Measurements from ENCODE around the gene SCARF2. TPM values are rescaled to one million over a fixed set of nuclear protein-coding genes. Genes with fewer than 3 reads are reported as not detected.

The SCARF2 gene
- total and polyA plus RNA-seq, 2 of the 13 experiments (the other 11 are each of a cell fraction or from before 2014, with no cell fraction given): 3.3 to 6.2 TPM

DNA sequence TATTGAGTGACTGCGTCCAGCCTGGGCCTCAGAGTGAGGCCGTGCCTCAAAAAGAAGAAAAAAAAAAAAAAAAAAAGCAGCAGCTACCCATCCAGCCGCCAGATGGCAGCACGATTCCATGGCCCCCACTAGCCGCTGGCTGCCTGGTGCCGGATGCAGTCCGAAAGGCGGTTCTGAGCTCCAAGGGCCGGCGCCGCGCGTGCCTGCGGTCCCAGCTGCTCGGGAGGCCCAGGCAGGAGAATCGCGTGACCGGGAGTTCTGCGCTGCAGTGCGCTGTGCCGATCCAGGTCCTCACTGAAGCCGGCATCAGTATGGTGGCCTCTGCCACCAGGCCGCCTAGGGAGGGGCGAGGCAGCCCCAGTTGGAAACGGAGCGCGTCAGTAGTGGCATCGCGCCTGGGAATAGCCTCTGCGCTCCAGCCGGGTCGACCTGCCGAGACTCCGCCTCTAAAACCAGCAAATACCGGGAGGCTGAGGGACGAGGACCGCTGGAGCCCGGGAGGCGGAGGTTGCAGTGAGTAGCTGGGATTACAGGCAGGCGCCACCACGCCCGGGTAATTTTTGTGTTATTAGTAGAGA is 19.3 kb downstream of the SCARF2 start (continued):
- no peak for TF ChIP-seq NFYC (CRISPR knock-in tag; IDR thresholded peaks at IDR 0.05)
- no peak for TF ChIP-seq ZSCAN12 (CRISPR knock-in tag; IDR thresholded peaks at IDR 0.05)
- TF ChIP-seq MAFK (conservative IDR thresholded peaks at IDR 0.05 in 1 of 2, IDR thresholded peaks at IDR 0.05 in 1 of 2; ENCODE audit: low read length in 2 of 2): no peak
- no peak for TF ChIP-seq ZNF703 (CRISPR knock-in tag; IDR thresholded peaks at IDR 0.05; ENCODE audit: borderline replicate concordance)
- TF ChIP-seq SIX1 (CRISPR knock-in tag; IDR thresholded peaks at IDR 0.05; ENCODE audit: borderline replicate concordance): no peak
- no peak for TF ChIP-seq ZNF7 (CRISPR knock-in tag; IDR thresholded peaks at IDR 0.05)
- no peak for TF ChIP-seq NCOA5 (CRISPR knock-in tag; IDR thresholded peaks at IDR 0.05)
- no peak for TF ChIP-seq ZNF337 (CRISPR knock-in tag; IDR thresholded peaks at IDR 0.05; ENCODE audit: borderline replicate concordance, low read depth)
- TF ChIP-seq HDAC1 (CRISPR knock-in tag; IDR thresholded peaks at IDR 0.05): peak; percentile 44; the same call in 1 of the 2 replicates
- peak; percentile 57; the same call in 1 of the 2 replicates for TF ChIP-seq ZNF124 (CRISPR knock-in tag; IDR thresholded peaks at IDR 0.05)
- peak; percentile 25; the same call in 1 of the 2 replicates for TF ChIP-seq ZMYM3 (CRISPR knock-in tag; IDR thresholded peaks at IDR 0.05)
- TF ChIP-seq ZNF652 (CRISPR knock-in tag; IDR thresholded peaks at IDR 0.05; ENCODE audit: borderline replicate concordance, low read depth): no peak
- TF ChIP-seq PHF20 (CRISPR knock-in tag; IDR thresholded peaks at IDR 0.05): 0 out of 2 replicates have a peak, but pooled peaks have one; percentile 16
- TF ChIP-seq, protein P1, sequence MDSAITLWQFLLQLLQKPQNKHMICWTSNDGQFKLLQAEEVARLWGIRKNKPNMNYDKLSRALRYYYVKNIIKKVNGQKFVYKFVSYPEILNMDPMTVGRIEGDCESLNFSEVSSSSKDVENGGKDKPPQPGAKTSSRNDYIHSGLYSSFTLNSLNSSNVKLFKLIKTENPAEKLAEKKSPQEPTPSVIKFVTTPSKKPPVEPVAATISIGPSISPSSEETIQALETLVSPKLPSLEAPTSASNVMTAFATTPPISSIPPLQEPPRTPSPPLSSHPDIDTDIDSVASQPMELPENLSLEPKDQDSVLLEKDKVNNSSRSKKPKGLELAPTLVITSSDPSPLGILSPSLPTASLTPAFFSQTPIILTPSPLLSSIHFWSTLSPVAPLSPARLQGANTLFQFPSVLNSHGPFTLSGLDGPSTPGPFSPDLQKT (CRISPR knock-in tag; IDR thresholded peaks at IDR 0.05; ENCODE audit: borderline replicate concordance): no peak
- 0 out of 2 replicates have a peak, but pooled peaks have one; percentile 30 for TF ChIP-seq SIN3A (IDR thresholded peaks at IDR 0.05; ENCODE audit: borderline replicate concordance, low read depth, low read length)
- no peak for TF ChIP-seq ZNF251 (CRISPR knock-in tag; IDR thresholded peaks at IDR 0.05)
- TF ChIP-seq, protein P2, sequence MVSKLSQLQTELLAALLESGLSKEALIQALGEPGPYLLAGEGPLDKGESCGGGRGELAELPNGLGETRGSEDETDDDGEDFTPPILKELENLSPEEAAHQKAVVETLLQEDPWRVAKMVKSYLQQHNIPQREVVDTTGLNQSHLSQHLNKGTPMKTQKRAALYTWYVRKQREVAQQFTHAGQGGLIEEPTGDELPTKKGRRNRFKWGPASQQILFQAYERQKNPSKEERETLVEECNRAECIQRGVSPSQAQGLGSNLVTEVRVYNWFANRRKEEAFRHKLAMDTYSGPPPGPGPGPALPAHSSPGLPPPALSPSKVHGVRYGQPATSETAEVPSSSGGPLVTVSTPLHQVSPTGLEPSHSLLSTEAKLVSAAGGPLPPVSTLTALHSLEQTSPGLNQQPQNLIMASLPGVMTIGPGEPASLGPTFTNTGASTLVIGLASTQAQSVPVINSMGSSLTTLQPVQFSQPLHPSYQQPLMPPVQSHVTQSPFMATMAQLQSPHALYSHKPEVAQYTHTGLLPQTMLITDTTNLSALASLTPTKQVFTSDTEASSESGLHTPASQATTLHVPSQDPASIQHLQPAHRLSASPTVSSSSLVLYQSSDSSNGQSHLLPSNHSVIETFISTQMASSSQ (IDR thresholded peaks at IDR 0.05; ENCODE audit: low read depth): no peak
- TF ChIP-seq, protein P2 (CRISPR knock-in tag; IDR thresholded peaks at IDR 0.05; ENCODE audit: borderline replicate concordance): no peak
- TF ChIP-seq, protein P3, sequence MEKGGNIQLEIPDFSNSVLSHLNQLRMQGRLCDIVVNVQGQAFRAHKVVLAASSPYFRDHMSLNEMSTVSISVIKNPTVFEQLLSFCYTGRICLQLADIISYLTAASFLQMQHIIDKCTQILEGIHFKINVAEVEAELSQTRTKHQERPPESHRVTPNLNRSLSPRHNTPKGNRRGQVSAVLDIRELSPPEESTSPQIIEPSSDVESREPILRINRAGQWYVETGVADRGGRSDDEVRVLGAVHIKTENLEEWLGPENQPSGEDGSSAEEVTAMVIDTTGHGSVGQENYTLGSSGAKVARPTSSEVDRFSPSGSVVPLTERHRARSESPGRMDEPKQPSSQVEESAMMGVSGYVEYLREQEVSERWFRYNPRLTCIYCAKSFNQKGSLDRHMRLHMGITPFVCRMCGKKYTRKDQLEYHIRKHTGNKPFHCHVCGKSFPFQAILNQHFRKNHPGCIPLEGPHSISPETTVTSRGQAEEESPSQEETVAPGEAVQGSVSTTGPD (CRISPR knock-in tag; IDR thresholded peaks at IDR 0.05): no peak
- TF ChIP-seq, protein P4, sequence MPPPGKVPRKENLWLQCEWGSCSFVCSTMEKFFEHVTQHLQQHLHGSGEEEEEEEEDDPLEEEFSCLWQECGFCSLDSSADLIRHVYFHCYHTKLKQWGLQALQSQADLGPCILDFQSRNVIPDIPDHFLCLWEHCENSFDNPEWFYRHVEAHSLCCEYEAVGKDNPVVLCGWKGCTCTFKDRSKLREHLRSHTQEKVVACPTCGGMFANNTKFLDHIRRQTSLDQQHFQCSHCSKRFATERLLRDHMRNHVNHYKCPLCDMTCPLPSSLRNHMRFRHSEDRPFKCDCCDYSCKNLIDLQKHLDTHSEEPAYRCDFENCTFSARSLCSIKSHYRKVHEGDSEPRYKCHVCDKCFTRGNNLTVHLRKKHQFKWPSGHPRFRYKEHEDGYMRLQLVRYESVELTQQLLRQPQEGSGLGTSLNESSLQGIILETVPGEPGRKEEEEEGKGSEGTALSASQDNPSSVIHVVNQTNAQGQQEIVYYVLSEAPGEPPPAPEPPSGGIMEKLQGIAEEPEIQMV (CRISPR knock-in tag; IDR thresholded peaks at IDR 0.05; ENCODE audit: low read depth): 0 out of 2 replicates have a peak, but pooled peaks have one; percentile 26
- TF ChIP-seq ZNF605 (CRISPR knock-in tag; IDR thresholded peaks at IDR 0.05): no peak

Data from HepG2 (cell line).